Measurements from ENCODE around the gene AKR1C3. TPM values are rescaled to one million over a fixed set of nuclear protein-coding genes. Genes with fewer than 3 reads are reported as not detected.

Gene AKR1C3
- total RNA-seq, 1 experiment from 2014 or later = 0.62 TPM

DNA sequence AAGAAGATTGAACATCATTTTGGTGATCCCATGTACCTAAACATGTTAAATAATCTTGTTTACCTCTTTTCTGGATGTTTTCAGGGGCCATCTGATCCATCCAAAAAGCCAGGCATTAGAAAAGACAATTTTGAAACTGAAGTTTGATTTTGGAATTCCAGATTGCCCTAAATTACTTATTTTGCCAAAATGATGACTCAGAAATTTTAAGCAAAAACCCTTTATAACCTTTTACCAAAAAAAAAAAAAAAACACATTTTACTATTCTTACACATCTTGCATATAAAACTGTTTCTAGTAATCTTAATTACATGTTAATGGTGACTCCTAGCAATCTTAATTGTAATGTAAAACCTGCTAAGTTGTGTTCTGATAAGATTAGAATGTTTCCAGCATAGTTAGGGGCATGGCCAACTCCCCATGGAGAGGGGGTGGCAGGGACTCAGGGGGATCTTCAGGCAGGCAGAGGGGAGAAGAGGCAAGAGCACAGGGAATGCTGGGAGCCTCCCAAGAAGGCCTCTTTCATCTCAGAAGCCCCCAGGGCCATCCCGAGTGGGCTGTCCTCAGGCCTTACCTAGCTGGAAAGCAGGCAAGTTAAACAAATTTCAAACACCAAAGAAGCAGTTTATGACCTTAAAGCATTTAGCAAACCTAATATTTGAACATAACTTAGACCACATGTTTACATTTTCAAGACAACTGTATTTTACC is 25.8 kb upstream of the AKR1C3 start:
- ATAC-seq (no peak), DNase-seq (ENCODE audit: low read depth, low spot score) (no peak)
- CTCF ChIA-PET = no interaction called here
- TF ChIP-seq SIN3A (IDR thresholded peaks at IDR 0.05; ENCODE audit: borderline replicate concordance, insufficient read depth, low read depth, low read length) (no peak), TCF7L2 (IDR thresholded peaks at IDR 0.05; ENCODE audit: low read depth, low read length) (no peak), POLR2AphosphoS5 (IDR thresholded peaks at IDR 0.05; ENCODE audit: low read depth, low read length) (no peak)
- TF ChIP-seq, protein P1, sequence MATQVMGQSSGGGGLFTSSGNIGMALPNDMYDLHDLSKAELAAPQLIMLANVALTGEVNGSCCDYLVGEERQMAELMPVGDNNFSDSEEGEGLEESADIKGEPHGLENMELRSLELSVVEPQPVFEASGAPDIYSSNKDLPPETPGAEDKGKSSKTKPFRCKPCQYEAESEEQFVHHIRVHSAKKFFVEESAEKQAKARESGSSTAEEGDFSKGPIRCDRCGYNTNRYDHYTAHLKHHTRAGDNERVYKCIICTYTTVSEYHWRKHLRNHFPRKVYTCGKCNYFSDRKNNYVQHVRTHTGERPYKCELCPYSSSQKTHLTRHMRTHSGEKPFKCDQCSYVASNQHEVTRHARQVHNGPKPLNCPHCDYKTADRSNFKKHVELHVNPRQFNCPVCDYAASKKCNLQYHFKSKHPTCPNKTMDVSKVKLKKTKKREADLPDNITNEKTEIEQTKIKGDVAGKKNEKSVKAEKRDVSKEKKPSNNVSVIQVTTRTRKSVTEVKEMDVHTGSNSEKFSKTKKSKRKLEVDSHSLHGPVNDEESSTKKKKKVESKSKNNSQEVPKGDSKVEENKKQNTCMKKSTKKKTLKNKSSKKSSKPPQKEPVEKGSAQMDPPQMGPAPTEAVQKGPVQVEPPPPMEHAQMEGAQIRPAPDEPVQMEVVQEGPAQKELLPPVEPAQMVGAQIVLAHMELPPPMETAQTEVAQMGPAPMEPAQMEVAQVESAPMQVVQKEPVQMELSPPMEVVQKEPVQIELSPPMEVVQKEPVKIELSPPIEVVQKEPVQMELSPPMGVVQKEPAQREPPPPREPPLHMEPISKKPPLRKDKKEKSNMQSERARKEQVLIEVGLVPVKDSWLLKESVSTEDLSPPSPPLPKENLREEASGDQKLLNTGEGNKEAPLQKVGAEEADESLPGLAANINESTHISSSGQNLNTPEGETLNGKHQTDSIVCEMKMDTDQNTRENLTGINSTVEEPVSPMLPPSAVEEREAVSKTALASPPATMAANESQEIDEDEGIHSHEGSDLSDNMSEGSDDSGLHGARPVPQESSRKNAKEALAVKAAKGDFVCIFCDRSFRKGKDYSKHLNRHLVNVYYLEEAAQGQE (IDR thresholded peaks at IDR 0.05; ENCODE audit: insufficient read depth in 1 of 2, low read depth in 2 of 2, low read length in 1 of 2) = no peak
- TF ChIP-seq, protein P2, sequence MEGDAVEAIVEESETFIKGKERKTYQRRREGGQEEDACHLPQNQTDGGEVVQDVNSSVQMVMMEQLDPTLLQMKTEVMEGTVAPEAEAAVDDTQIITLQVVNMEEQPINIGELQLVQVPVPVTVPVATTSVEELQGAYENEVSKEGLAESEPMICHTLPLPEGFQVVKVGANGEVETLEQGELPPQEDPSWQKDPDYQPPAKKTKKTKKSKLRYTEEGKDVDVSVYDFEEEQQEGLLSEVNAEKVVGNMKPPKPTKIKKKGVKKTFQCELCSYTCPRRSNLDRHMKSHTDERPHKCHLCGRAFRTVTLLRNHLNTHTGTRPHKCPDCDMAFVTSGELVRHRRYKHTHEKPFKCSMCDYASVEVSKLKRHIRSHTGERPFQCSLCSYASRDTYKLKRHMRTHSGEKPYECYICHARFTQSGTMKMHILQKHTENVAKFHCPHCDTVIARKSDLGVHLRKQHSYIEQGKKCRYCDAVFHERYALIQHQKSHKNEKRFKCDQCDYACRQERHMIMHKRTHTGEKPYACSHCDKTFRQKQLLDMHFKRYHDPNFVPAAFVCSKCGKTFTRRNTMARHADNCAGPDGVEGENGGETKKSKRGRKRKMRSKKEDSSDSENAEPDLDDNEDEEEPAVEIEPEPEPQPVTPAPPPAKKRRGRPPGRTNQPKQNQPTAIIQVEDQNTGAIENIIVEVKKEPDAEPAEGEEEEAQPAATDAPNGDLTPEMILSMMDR (IDR thresholded peaks at IDR 0.05) = no peak
- in situ Hi-C loops (cut with HindIII; ENCODE audit: low pct_unique_long_range_greater_than_20kb, low sequenced_read_pairs) = no loop called here
- Histone ChIP-seq H3K4me3 (ENCODE audit: low read depth in 2 of 2, low read length in 2 of 2) (no peak overlapping the region), H3K27me3 (ENCODE audit: control insufficient read depth, insufficient read depth, low read length) (no peaks in the 10 kb centered on the region), H3K27ac (ENCODE audit: low read length) (no peak overlapping the region), H3K36me3 (ENCODE audit: control insufficient read depth, insufficient read depth, low read length) (no peaks in the 10 kb centered on the region), H3K4me1 (ENCODE audit: control insufficient read depth, insufficient read depth, low read length) (no peaks in the 10 kb centered on the region), H3K9me3 (ENCODE audit: control insufficient read depth, insufficient read depth, low read depth, low read length) (no peaks in the 10 kb centered on the region)
- no TSS peak for BruUV-seq (replicated peaks)
- POLR2A ChIA-PET = no interaction called here
- intact Hi-C loops (cut with micrococcal nuclease; ENCODE audit: unreplicated experiment) = no loop called here

DNA sequence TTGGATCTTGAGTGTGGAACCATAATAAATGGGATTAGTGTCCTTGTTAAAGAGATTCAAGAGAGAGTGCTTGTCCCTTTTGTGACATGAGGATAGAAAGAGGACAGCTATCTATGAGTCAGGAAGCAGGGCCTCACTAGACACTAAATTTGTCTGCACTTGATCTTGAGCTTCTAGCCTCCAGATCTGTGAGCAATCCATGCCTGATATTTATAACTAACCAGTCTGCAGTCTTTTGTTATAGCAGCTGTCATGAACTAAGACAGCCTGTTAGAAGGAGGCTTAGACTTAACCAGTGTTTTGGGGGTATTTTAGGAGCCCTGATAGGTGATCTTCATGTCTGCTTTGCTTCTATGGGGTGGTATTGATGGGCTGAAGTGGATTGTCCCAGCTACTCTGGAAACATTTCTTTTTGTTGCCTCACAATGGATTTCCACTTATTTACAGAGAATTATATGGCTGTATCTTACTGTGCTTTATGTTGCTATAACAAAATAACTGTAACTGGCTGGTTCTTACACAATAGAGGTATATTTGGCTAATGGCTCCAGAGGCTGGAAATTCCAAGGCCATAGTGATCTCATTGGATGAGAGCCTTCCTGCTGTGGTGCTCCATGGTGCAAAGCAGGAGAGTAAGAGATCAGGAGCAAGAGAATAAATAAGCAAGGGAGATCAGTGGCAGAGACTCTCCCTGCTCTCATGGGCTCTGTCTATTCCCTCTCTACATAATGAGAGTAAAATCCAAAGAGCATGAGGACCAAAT is 23.4 kb upstream of the AKR1C3 start:
- TF ChIP-seq, protein P1 (IDR thresholded peaks at IDR 0.05; ENCODE audit: insufficient read depth in 1 of 2, low read depth in 2 of 2, low read length in 1 of 2) = no peak
- TF ChIP-seq TCF7L2 (IDR thresholded peaks at IDR 0.05; ENCODE audit: low read depth, low read length) (no peak), SIN3A (IDR thresholded peaks at IDR 0.05; ENCODE audit: borderline replicate concordance, insufficient read depth, low read depth, low read length) (no peak), POLR2AphosphoS5 (IDR thresholded peaks at IDR 0.05; ENCODE audit: low read depth, low read length) (no peak)
- TF ChIP-seq, protein P2 (IDR thresholded peaks at IDR 0.05) = no peak
- no TSS peak for BruUV-seq (replicated peaks)
- no peak overlapping the region for H3K4me3 ChIP-seq (ENCODE audit: low read depth in 2 of 2, low read length in 2 of 2)
- POLR2A ChIA-PET = no interaction called here
- CTCF ChIA-PET = no interaction called here
- no peak for DNase-seq (ENCODE audit: low read depth, low spot score)
- H3K4me1 ChIP-seq (ENCODE audit: control insufficient read depth, insufficient read depth, low read length) = no peaks in the 10 kb centered on the region
- ATAC-seq = no peak
- in situ Hi-C loops (cut with HindIII; ENCODE audit: low pct_unique_long_range_greater_than_20kb, low sequenced_read_pairs) = no loop called here
- H3K27me3 ChIP-seq (ENCODE audit: control insufficient read depth, insufficient read depth, low read length) = no peaks in the 10 kb centered on the region
- no peak overlapping the region for H3K27ac ChIP-seq (ENCODE audit: low read length)
- intact Hi-C loops (cut with micrococcal nuclease; ENCODE audit: unreplicated experiment) = no loop called here
- no peaks in the 10 kb centered on the region for H3K36me3 ChIP-seq (ENCODE audit: control insufficient read depth, insufficient read depth, low read length)
- H3K9me3 ChIP-seq (ENCODE audit: control insufficient read depth, insufficient read depth, low read depth, low read length) = no peaks in the 10 kb centered on the region

Data from Panc1 (cell line).